ENCODE data around the gene CABP4.

CABP4 gene

GRCh38 chr11:67455054-67455453, at the start of gene CABP4:
Gene CABP4, plus strand, starts transcription at chr11:67455354. Its CDS starts 70 bp downstream, at chr11:67455424.
- ATAC-seq = no peak
- H3K36me3 Mint-ChIP-seq = no peaks in the 10 kb centered on the region
- H3K4me3 Mint-ChIP-seq = no peak within 1 kb of the TSS
- H3K4me1 Mint-ChIP-seq = peaks cover 66% of the 10 kb centered on the region
- no peaks in the 10 kb centered on the region for H3K27me3 Mint-ChIP-seq
- H3K27ac Mint-ChIP-seq = peak within 1 kb of the TSS; percentile 62
- no peaks in the 10 kb centered on the region for H3K9me3 Mint-ChIP-seq

GRCh38 chr11:67405688-67406339, 49.3 kb upstream of the CABP4 start:
- H3K4me1 Mint-ChIP-seq = peaks cover 75% of the 10 kb centered on the region
- ATAC-seq = no peak
- H3K36me3 Mint-ChIP-seq = peaks cover 12% of the 10 kb centered on the region
- H3K27me3 Mint-ChIP-seq = no peaks in the 10 kb centered on the region
- H3K4me3 Mint-ChIP-seq = peak overlapping the region; percentile 86
- peak overlapping the region; percentile 75 for H3K27ac Mint-ChIP-seq
- no peaks in the 10 kb centered on the region for H3K9me3 Mint-ChIP-seq

- H3K27ac Mint-ChIP-seq = peak overlapping the region; percentile 75
- H3K4me1 Mint-ChIP-seq = peaks cover 80% of the 10 kb centered on the region
- peak overlapping the region; percentile 73 for H3K4me3 Mint-ChIP-seq
- ATAC-seq = no peak
- no peaks in the 10 kb centered on the region for H3K9me3 Mint-ChIP-seq
- H3K27me3 Mint-ChIP-seq = no peaks in the 10 kb centered on the region
- H3K36me3 Mint-ChIP-seq = peaks cover 11% of the 10 kb centered on the region
These were observed 48.7 kb upstream of the CABP4 start for GRCh38 chr11:67406420-67406968.

- H3K4me3 Mint-ChIP-seq = peak overlapping the region; percentile 73
- H3K4me1 Mint-ChIP-seq = peaks cover 86% of the 10 kb centered on the region
- no peaks in the 10 kb centered on the region for H3K27me3 Mint-ChIP-seq
- H3K27ac Mint-ChIP-seq = peak overlapping the region; percentile 75
- H3K36me3 Mint-ChIP-seq = peaks cover 11% of the 10 kb centered on the region
- H3K9me3 Mint-ChIP-seq = no peaks in the 10 kb centered on the region
- no peak for ATAC-seq
These were observed 48.0 kb upstream of the CABP4 start for GRCh38 chr11:67406969-67407687.

- H3K4me3 Mint-ChIP-seq = peak overlapping the region; percentile 73
- peaks cover 11% of the 10 kb centered on the region for H3K36me3 Mint-ChIP-seq
- peaks cover 92% of the 10 kb centered on the region for H3K4me1 Mint-ChIP-seq
- no peak for ATAC-seq
- peak overlapping the region; percentile 75 for H3K27ac Mint-ChIP-seq
- H3K9me3 Mint-ChIP-seq = no peaks in the 10 kb centered on the region
- no peaks in the 10 kb centered on the region for H3K27me3 Mint-ChIP-seq
These were observed 47.4 kb upstream of the CABP4 start for GRCh38 chr11:67407688-67408163.

- peak overlapping the region; percentile 75 for H3K27ac Mint-ChIP-seq
- no peak for ATAC-seq
- no peaks in the 10 kb centered on the region for H3K27me3 Mint-ChIP-seq
- no peaks in the 10 kb centered on the region for H3K9me3 Mint-ChIP-seq
- H3K36me3 Mint-ChIP-seq = peaks cover 11% of the 10 kb centered on the region
- H3K4me1 Mint-ChIP-seq = peaks cover 94% of the 10 kb centered on the region
- H3K4me3 Mint-ChIP-seq = peak overlapping the region; percentile 89
These were observed 46.5 kb upstream of the CABP4 start for GRCh38 chr11:67408437-67409200.

- Mint-ChIP-seq H3K4me3 (peak overlapping the region; percentile 89), H3K4me1 (peaks cover 99% of the 10 kb centered on the region), H3K27ac (peak overlapping the region; percentile 75), H3K9me3 (no peaks in the 10 kb centered on the region), H3K36me3 (peaks cover 11% of the 10 kb centered on the region), H3K27me3 (no peaks in the 10 kb centered on the region)
- peak; percentile 77 for ATAC-seq
These were observed 45.9 kb upstream of the CABP4 start for GRCh38 chr11:67409261-67409666.

GRCh38 chr11:67409781-67410368, 45.3 kb upstream of the CABP4 start:
- Mint-ChIP-seq H3K9me3 (no peaks in the 10 kb centered on the region), H3K4me1 (peaks cover 95% of the 10 kb centered on the region), H3K27me3 (no peaks in the 10 kb centered on the region), H3K27ac (peak overlapping the region; percentile 75), H3K36me3 (peaks cover 11% of the 10 kb centered on the region), H3K4me3 (peak overlapping the region; percentile 89)
- ATAC-seq = peak; percentile 74

GRCh38 chr11:67410369-67410831, 44.8 kb upstream of the CABP4 start:
- peaks cover 11% of the 10 kb centered on the region for H3K36me3 Mint-ChIP-seq
- H3K4me1 Mint-ChIP-seq = peaks cover 95% of the 10 kb centered on the region
- H3K27me3 Mint-ChIP-seq = no peaks in the 10 kb centered on the region
- peak overlapping the region; percentile 75 for H3K27ac Mint-ChIP-seq
- ATAC-seq = no peak
- peak overlapping the region; percentile 89 for H3K4me3 Mint-ChIP-seq
- no peaks in the 10 kb centered on the region for H3K9me3 Mint-ChIP-seq

GRCh38 chr11:67410984-67411784, 44.0 kb upstream of the CABP4 start:
- H3K4me3 Mint-ChIP-seq = peak overlapping the region; percentile 89
- ATAC-seq = no peak
- no peaks in the 10 kb centered on the region for H3K9me3 Mint-ChIP-seq
- no peaks in the 10 kb centered on the region for H3K27me3 Mint-ChIP-seq
- peak overlapping the region; percentile 75 for H3K27ac Mint-ChIP-seq
- peaks cover 91% of the 10 kb centered on the region for H3K4me1 Mint-ChIP-seq
- H3K36me3 Mint-ChIP-seq = peaks cover 9% of the 10 kb centered on the region

GRCh38 chr11:67411785-67412152, 43.4 kb upstream of the CABP4 start:
- peak; percentile 32 for ATAC-seq
- peaks cover 4% of the 10 kb centered on the region for H3K36me3 Mint-ChIP-seq
- H3K4me3 Mint-ChIP-seq = peak overlapping the region; percentile 29
- no peaks in the 10 kb centered on the region for H3K9me3 Mint-ChIP-seq
- H3K27me3 Mint-ChIP-seq = no peaks in the 10 kb centered on the region
- H3K27ac Mint-ChIP-seq = peak overlapping the region; percentile 75
- H3K4me1 Mint-ChIP-seq = peaks cover 91% of the 10 kb centered on the region

GRCh38 chr11:67412495-67413179, 42.5 kb upstream of the CABP4 start:
- ATAC-seq = no peak
- Mint-ChIP-seq H3K27ac (peak overlapping the region; percentile 75), H3K36me3 (no peaks in the 10 kb centered on the region), H3K4me1 (peaks cover 91% of the 10 kb centered on the region), H3K9me3 (no peaks in the 10 kb centered on the region), H3K27me3 (no peaks in the 10 kb centered on the region), H3K4me3 (peak overlapping the region; percentile 10)

GRCh38 chr11:67413266-67413849, 41.8 kb upstream of the CABP4 start:
- Mint-ChIP-seq H3K4me1 (peaks cover 91% of the 10 kb centered on the region), H3K4me3 (peak overlapping the region; percentile 2), H3K9me3 (no peaks in the 10 kb centered on the region), H3K36me3 (no peaks in the 10 kb centered on the region), H3K27ac (peak overlapping the region; percentile 75), H3K27me3 (no peaks in the 10 kb centered on the region)
- no peak for ATAC-seq

Data from stimulated activated memory B cell treated with anti-CD40 and anti-IgM and Interleukin-4, amounts not matched to agents 10 μg/mL and 1 μg/mL and 100 μg/mL, for 72 hours (primary cell).